HFF-Myc (cell line): ENCODE data around the gene BLOC1S2.

ENCODE experiments used
- DNase-seq: peaks from one replicate; pipeline ENCODE4 v3.0.0-alpha.2; 2011; ENCODE audit warnings: low read depth; ENCODE audit errors: extremely low read depth
- H3K4me3 ChIP-seq: replicated peaks from 2 replicates; pipeline ENCODE4 v1.5.1; 2011; ENCODE audit warnings: low read depth, mild to moderate bottlenecking, control low read depth, low read length
- CTCF ChIP-seq: IDR thresholded peaks from 2 replicates; pipeline ENCODE4 v1.5.1; 2012; ENCODE audit warnings: mild to moderate bottlenecking, low read depth, low read length, control low read depth; ENCODE audit errors: missing control alignments

The BLOC1S2 gene

DNA sequence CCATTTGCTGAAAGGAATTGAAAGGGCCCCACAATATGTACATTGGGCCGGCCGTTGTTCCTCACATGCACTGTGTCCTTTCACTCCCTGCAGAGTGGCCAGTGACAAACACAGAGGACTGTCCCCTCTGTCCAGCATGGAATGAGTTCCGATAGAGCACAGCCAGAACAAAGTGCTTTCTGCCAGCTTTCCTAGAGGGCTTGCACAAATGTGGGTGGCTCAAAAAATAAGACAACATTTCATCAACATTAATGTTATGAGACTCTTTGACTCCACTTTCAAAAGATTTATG is 41.2 kb upstream of the BLOC1S2 start:
- no peak for DNase-seq
- no peak overlapping the region for H3K4me3 ChIP-seq
- no peak for TF ChIP-seq CTCF

DNA sequence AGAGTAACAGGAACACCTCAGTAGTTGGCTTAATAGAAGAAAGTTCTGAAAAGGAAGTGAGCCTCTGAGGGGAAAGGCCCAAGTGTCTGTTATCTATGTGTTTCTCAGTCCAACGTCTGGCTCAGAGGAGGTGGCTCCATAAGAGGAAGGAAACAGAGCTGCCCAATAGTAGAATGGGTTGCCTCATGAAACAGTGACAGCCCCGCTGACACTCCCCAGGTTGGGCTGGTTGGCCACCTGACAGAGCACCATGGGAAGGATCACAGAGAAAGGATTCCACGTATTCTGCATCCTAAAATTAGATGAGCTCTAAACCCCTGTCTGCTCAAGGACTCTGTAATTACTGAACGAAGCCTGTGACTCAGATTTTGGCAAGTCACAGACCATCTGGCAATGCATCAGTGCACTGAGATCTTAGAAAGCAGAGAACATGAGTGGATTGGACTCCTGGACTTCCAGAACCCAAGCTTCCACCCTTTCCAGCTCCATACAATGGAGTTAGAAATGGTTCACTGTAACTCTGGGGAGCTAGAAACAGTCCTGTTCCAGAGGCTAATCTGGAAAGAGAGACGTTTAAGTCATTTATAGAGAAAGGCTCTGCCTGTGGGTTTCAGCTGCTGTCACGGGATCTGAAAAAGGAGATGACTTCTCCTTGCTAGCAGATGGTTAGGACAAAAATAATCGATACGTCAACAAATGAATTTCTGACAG is 40.7 kb upstream of the BLOC1S2 start:
- H3K4me3 ChIP-seq, result no peak overlapping the region
- no peak for TF ChIP-seq CTCF
- DNase-seq, result no peak

- TF ChIP-seq CTCF, result no peak
- DNase-seq, result no peak
- no peak overlapping the region for H3K4me3 ChIP-seq
Observed at GRCh38 chr10:100325158-100325557, 38.7 kb upstream of the BLOC1S2 start.

- TF ChIP-seq CTCF, result no peak
- no peak overlapping the region for H3K4me3 ChIP-seq
- no peak for DNase-seq
Observed at GRCh38 chr10:100319707-100320402, 33.4 kb upstream of the BLOC1S2 start.

- no peak for DNase-seq
- TF ChIP-seq CTCF, result no peak
- no peak overlapping the region for H3K4me3 ChIP-seq
Observed at GRCh38 chr10:100318207-100318606, 31.7 kb upstream of the BLOC1S2 start.

- no peak for DNase-seq
- TF ChIP-seq CTCF, result no peak
- no peak overlapping the region for H3K4me3 ChIP-seq
Observed at GRCh38 chr10:100315615-100316014, 29.1 kb upstream of the BLOC1S2 start.

DNA sequence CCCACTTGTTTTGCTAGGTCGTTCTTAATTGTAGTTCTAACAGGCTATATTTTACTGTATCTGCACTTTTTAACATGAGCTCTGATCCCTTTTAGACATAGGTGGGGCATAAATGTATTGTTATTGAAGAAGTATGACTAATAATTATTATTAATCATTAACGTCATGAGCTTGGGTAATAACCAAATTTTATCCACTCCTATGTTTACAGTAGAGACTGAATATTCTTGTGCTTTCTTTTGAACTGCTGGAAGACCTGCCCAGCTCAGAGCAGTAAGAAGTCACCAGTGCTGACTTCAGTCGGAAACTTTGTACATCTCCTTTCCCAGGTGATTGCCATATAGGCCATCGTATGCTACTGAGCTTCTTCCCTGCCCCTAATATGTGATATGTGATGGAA is 24.8 kb upstream of the BLOC1S2 start:
- no peak for DNase-seq

More for the DNA sequence above, 24.8 kb upstream of the BLOC1S2 start:
- no peak overlapping the region for H3K4me3 ChIP-seq
- TF ChIP-seq CTCF, result no peak
